Kidney (tissue), 14 donors: ENCODE results near the gene POLR3GL. TPM values are rescaled to one million over a fixed set of nuclear protein-coding genes. Genes with fewer than 3 reads are reported as not detected.
A peak's percentile ranks its signal among the peaks of the same experiment; 100 is the strongest.

Experiments used
- DNase-seq, 5 donors: peaks; one replicate each; pipeline ENCODE4 v3.0.0-alpha.2; 2013 to 2020
- FAIRE-seq: peaks from 2 replicates; lab custom pipeline; 2012; peaks lifted over from hg19 to GRCh38; lab: Jason Lieb, UNC
- H3K27ac ChIP-seq, 2 donors: one replicate each; pipeline ENCODE4 v1.7.0; 2013; ENCODE audit warnings: low read depth in 2 of 2, low read length in 2 of 2, inconsistent platforms in 1 of 2
- H3K27me3 ChIP-seq: one replicate; pipeline ENCODE4 v1.7.1; 2013; ENCODE audit warnings: low read length, inconsistent platforms; ENCODE audit not compliant: control insufficient read depth, insufficient read depth
- H3K36me3 ChIP-seq, 3 donors: one replicate each; pipeline versions ENCODE4 v1.7.0 to v1.7.1; 2013; ENCODE audit warnings: low read length in 3 of 3, control low read depth in 1 of 3, inconsistent platforms in 1 of 3; ENCODE audit not compliant: insufficient read depth in 3 of 3, control insufficient read depth in 2 of 3
- H3K4me1 ChIP-seq, 3 donors: one replicate each; pipeline versions ENCODE4 v1.7.0 to v1.7.1; 2013; ENCODE audit warnings: low read length in 3 of 3, inconsistent platforms in 1 of 3, low read depth in 1 of 3; ENCODE audit not compliant: control insufficient read depth in 2 of 3, insufficient read depth in 2 of 3
- H3K4me3 ChIP-seq, 3 donors: one replicate each; pipeline versions ENCODE4 v1.7.0 to v1.8.1; 2013; ENCODE audit warnings: low read length in 3 of 3, control low read depth in 1 of 3, inconsistent platforms in 1 of 3
- H3K9ac ChIP-seq, 3 donors: one replicate each; pipeline versions ENCODE4 v1.7.0 to v1.7.1; 2013; ENCODE audit warnings: low read length in 3 of 3, control low read depth in 1 of 3, inconsistent platforms in 1 of 3
- H3K9me3 ChIP-seq, 3 donors: one replicate each; pipeline versions ENCODE4 v1.7.0 to v1.7.1; 2013; ENCODE audit warnings: low read length in 3 of 3, control low read depth in 1 of 3, inconsistent platforms in 1 of 3; ENCODE audit not compliant: control insufficient read depth in 2 of 3, insufficient read depth in 1 of 3
- CTCF ChIP-seq: IDR thresholded peaks from 3 replicates; pipeline ENCODE4 v1.5.1; 2012; ENCODE audit warnings: mild to moderate bottlenecking, moderate library complexity, borderline replicate concordance; ENCODE audit not compliant: insufficient read depth; ENCODE audit errors: extremely low read depth
- intact Hi-C: fragments of 100-400 bp; cut with DNase I; formaldehyde crosslinking; loops from one replicate; pipeline ENCODE4 v1.11.1; 2022
- polyA plus RNA-seq: library from polyadenylated mRNA; stranded (reverse); fragments of 350-450 nt; fragmentation: Illumina TruSeq; extraction: RNeasy Lipid Tissue Mini Kit (QIAGEN cat#74804); gene quantifications from one replicate; pipeline ENCODE4 v1.2.3, GENCODE V29; 2014; ENCODE audit warnings: low read depth, low replicate concordance; ENCODE audit not compliant: insufficient read depth
- total RNA-seq: library from RNA; stranded (reverse); fragmentation: NEBNext Ultra II Directional; extraction: Animal tissue kit (Norgen Biotek cat#: 25700); gene quantifications from one replicate; pipeline ENCODE4 v1.2.1, GENCODE V29; 2021
- donor health status: control.
- donor health status: control.
- donor health status: control.
- donor health status: control.
- donor health status: control.
- donor health status: DM: yes; HTN: yes; CAD: no.
- donor health status: Normal renal cell carcinoma (clear cell type).

Gene POLR3GL
- total and polyA plus RNA-seq, 2 donors from 2014 or later = 19.0 to 45.6 TPM

GRCh38 chr1:145952903-145953302 lies 11.6 kb upstream of the POLR3GL start:
- Histone ChIP-seq H3K4me3 (no peak overlapping the region), H3K4me1 (peaks cover 0 to 7% (median 5%) of the 10 kb centered on the region in 3 donors)

GRCh38 chr1:145953861-145954260 lies 10.6 kb upstream of the POLR3GL start:
- intact Hi-C loops = no loop called here
- no peaks in the 10 kb centered on the region for H3K27me3 ChIP-seq
- no peak overlapping the region for H3K4me3 ChIP-seq
- H3K4me1 ChIP-seq = peaks cover 3 to 8% (median 7%) of the 10 kb centered on the region in 3 donors
- no peak overlapping the region for H3K27ac ChIP-seq
- H3K9me3 ChIP-seq = no peaks in the 10 kb centered on the region
- no peak for TF ChIP-seq CTCF
- FAIRE-seq = no peak
- no peaks in the 10 kb centered on the region for H3K36me3 ChIP-seq
- H3K9ac ChIP-seq = no peak overlapping the region
- DNase-seq = no peak

More at GRCh38 chr1:145952903-145953302, 11.6 kb upstream of the POLR3GL start:
- no peak for DNase-seq
- intact Hi-C loops = no loop called here
- Histone ChIP-seq H3K9me3 (no peaks in the 10 kb centered on the region), H3K9ac (no peak overlapping the region), H3K36me3 (no peaks in the 10 kb centered on the region), H3K27ac (no peak overlapping the region), H3K27me3 (no peaks in the 10 kb centered on the region)
- no peak for TF ChIP-seq CTCF
- no peak for FAIRE-seq

GRCh38 chr1:145955436-145955835 lies 9.1 kb upstream of the POLR3GL start:
- H3K27me3 ChIP-seq = no peaks in the 10 kb centered on the region
- intact Hi-C loops = no loop called here
- FAIRE-seq (no peak), DNase-seq (peak in 2 of 5 donors; percentile 12)
- no peaks in the 10 kb centered on the region for H3K9me3 ChIP-seq
- H3K36me3 ChIP-seq = no peaks in the 10 kb centered on the region
- H3K9ac ChIP-seq = no peak overlapping the region
- H3K27ac ChIP-seq = no peak overlapping the region
- TF ChIP-seq CTCF = no peak
- peak overlapping the region in 1 of 3 donors; percentile 76 for H3K4me3 ChIP-seq
- peaks cover 3 to 10% (median 8%) of the 10 kb centered on the region in 3 donors for H3K4me1 ChIP-seq

GRCh38 chr1:145956361-145956760 lies 8.1 kb upstream of the POLR3GL start:
- FAIRE-seq = no peak
- no peak for DNase-seq
- no peaks in the 10 kb centered on the region for H3K36me3 ChIP-seq
- H3K27ac ChIP-seq = peak overlapping the region; percentile 86 to 91
- no peak for TF ChIP-seq CTCF
- peak overlapping the region; percentile 64 to 76 (median 75) for H3K9ac ChIP-seq
- intact Hi-C loops = no loop called here
- peaks cover 3 to 11% (median 10%) of the 10 kb centered on the region in 3 donors for H3K4me1 ChIP-seq
- no peaks in the 10 kb centered on the region for H3K9me3 ChIP-seq
- H3K4me3 ChIP-seq = peak overlapping the region; percentile 71 to 83 (median 76)
- H3K27me3 ChIP-seq = no peaks in the 10 kb centered on the region
